Activated CD4-positive, alpha-beta T cell treated with anti-CD3 and anti-CD28 coated beads, Interleukin-2, amount 50 U/mL, for 16 hours (primary cell): Measurements from ENCODE around the gene LMOD2.
A peak's percentile ranks its signal among the peaks of the same experiment; 100 is the strongest.

Experiments
- DNase-seq: peaks from one replicate; pipeline ENCODE4 v3.0.0-alpha.2; 2020

Gene LMOD2

GRCh38 chr7:123674399-123675180 is 18.9 kb downstream of the LMOD2 start:
- no peak for DNase-seq

- DNase-seq = no peak
Observed at GRCh38 chr7:123675181-123675473, 19.5 kb downstream of the LMOD2 start.

- DNase-seq = no peak
Observed at GRCh38 chr7:123677061-123677715, 21.5 kb downstream of the LMOD2 start.

- DNase-seq = no peak
Observed at GRCh38 chr7:123679614-123680013, 23.9 kb downstream of the LMOD2 start.

GRCh38 chr7:123680580-123680979 is 24.9 kb downstream of the LMOD2 start:
- DNase-seq = no peak

GRCh38 chr7:123681561-123681960 is 25.9 kb downstream of the LMOD2 start:
- no peak for DNase-seq

- DNase-seq = peak; percentile 41
Observed at GRCh38 chr7:123682690-123683089, 27.0 kb downstream of the LMOD2 start.

GRCh38 chr7:123687161-123687560 is 31.5 kb downstream of the LMOD2 start:
- no peak for DNase-seq

GRCh38 chr7:123687727-123688126 is 32.1 kb downstream of the LMOD2 start:
- DNase-seq = no peak

GRCh38 chr7:123689250-123689649 is 33.6 kb downstream of the LMOD2 start:
- no peak for DNase-seq

- no peak for DNase-seq
Observed at GRCh38 chr7:123690550-123690949, 34.9 kb downstream of the LMOD2 start.

GRCh38 chr7:123692471-123692877 is 36.8 kb downstream of the LMOD2 start:
- DNase-seq = no peak

- no peak for DNase-seq
Observed at GRCh38 chr7:123695944-123696677, 40.4 kb downstream of the LMOD2 start.

GRCh38 chr7:123705211-123705901 is 49.7 kb downstream of the LMOD2 start:
- DNase-seq = no peak

- DNase-seq = no peak
Observed at GRCh38 chr7:123709525-123709924, 53.9 kb downstream of the LMOD2 start.

- DNase-seq = no peak
Observed at GRCh38 chr7:123710683-123711082, 55.0 kb downstream of the LMOD2 start.

- peak; percentile 52 for DNase-seq
Observed at GRCh38 chr7:123711832-123712293, 56.2 kb downstream of the LMOD2 start.

GRCh38 chr7:123712619-123713018 is 57.0 kb downstream of the LMOD2 start:
- DNase-seq = no peak
